Kidney (tissue), 14 donors: ENCODE results near the gene RNF225. TPM values are rescaled to one million over a fixed set of nuclear protein-coding genes. Genes with fewer than 3 reads are reported as not detected.

Experiments
- DNase-seq, 5 donors: peaks; one replicate each; pipeline ENCODE4 v3.0.0-alpha.2; 2013 to 2020
- FAIRE-seq: peaks from 2 replicates; lab custom pipeline; 2012; peaks lifted over from hg19 to GRCh38; lab: Jason Lieb, UNC
- H3K27ac ChIP-seq, 2 donors: one replicate each; pipeline ENCODE4 v1.7.0; 2013; ENCODE audit warnings: low read depth in 2 of 2, low read length in 2 of 2, inconsistent platforms in 1 of 2
- H3K27me3 ChIP-seq: one replicate; pipeline ENCODE4 v1.7.1; 2013; ENCODE audit warnings: low read length, inconsistent platforms; ENCODE audit not compliant: control insufficient read depth, insufficient read depth
- H3K36me3 ChIP-seq, 3 donors: one replicate each; pipeline versions ENCODE4 v1.7.0 to v1.7.1; 2013; ENCODE audit warnings: low read length in 3 of 3, control low read depth in 1 of 3, inconsistent platforms in 1 of 3; ENCODE audit not compliant: insufficient read depth in 3 of 3, control insufficient read depth in 2 of 3
- H3K4me1 ChIP-seq, 3 donors: one replicate each; pipeline versions ENCODE4 v1.7.0 to v1.7.1; 2013; ENCODE audit warnings: low read length in 3 of 3, inconsistent platforms in 1 of 3, low read depth in 1 of 3; ENCODE audit not compliant: control insufficient read depth in 2 of 3, insufficient read depth in 2 of 3
- H3K4me3 ChIP-seq, 3 donors: one replicate each; pipeline versions ENCODE4 v1.7.0 to v1.8.1; 2013; ENCODE audit warnings: low read length in 3 of 3, control low read depth in 1 of 3, inconsistent platforms in 1 of 3
- H3K9ac ChIP-seq, 3 donors: one replicate each; pipeline versions ENCODE4 v1.7.0 to v1.7.1; 2013; ENCODE audit warnings: low read length in 3 of 3, control low read depth in 1 of 3, inconsistent platforms in 1 of 3
- H3K9me3 ChIP-seq, 3 donors: one replicate each; pipeline versions ENCODE4 v1.7.0 to v1.7.1; 2013; ENCODE audit warnings: low read length in 3 of 3, control low read depth in 1 of 3, inconsistent platforms in 1 of 3; ENCODE audit not compliant: control insufficient read depth in 2 of 3, insufficient read depth in 1 of 3
- CTCF ChIP-seq: IDR thresholded peaks from 3 replicates; pipeline ENCODE4 v1.5.1; 2012; ENCODE audit warnings: mild to moderate bottlenecking, moderate library complexity, borderline replicate concordance; ENCODE audit not compliant: insufficient read depth; ENCODE audit errors: extremely low read depth
- intact Hi-C: fragments of 100-400 bp; cut with DNase I; formaldehyde crosslinking; loops from one replicate; pipeline ENCODE4 v1.11.1; 2022
- polyA plus RNA-seq: library from polyadenylated mRNA; stranded (reverse); fragments of 350-450 nt; fragmentation: Illumina TruSeq; extraction: RNeasy Lipid Tissue Mini Kit (QIAGEN cat#74804); gene quantifications from one replicate; pipeline ENCODE4 v1.2.3, GENCODE V29; 2014; ENCODE audit warnings: low read depth, low replicate concordance; ENCODE audit not compliant: insufficient read depth
- total RNA-seq: library from RNA; stranded (reverse); fragmentation: NEBNext Ultra II Directional; extraction: Animal tissue kit (Norgen Biotek cat#: 25700); gene quantifications from one replicate; pipeline ENCODE4 v1.2.1, GENCODE V29; 2021
- donor health status: control.
- donor health status: control.
- donor health status: control.
- donor health status: control.
- donor health status: control.
- donor health status: DM: yes; HTN: yes; CAD: no.
- donor health status: Normal renal cell carcinoma (clear cell type).

RNF225 gene
- total and polyA plus RNA-seq, 2 donors from 2014 or later, result 0.25 TPM; not detected in 1

DNA sequence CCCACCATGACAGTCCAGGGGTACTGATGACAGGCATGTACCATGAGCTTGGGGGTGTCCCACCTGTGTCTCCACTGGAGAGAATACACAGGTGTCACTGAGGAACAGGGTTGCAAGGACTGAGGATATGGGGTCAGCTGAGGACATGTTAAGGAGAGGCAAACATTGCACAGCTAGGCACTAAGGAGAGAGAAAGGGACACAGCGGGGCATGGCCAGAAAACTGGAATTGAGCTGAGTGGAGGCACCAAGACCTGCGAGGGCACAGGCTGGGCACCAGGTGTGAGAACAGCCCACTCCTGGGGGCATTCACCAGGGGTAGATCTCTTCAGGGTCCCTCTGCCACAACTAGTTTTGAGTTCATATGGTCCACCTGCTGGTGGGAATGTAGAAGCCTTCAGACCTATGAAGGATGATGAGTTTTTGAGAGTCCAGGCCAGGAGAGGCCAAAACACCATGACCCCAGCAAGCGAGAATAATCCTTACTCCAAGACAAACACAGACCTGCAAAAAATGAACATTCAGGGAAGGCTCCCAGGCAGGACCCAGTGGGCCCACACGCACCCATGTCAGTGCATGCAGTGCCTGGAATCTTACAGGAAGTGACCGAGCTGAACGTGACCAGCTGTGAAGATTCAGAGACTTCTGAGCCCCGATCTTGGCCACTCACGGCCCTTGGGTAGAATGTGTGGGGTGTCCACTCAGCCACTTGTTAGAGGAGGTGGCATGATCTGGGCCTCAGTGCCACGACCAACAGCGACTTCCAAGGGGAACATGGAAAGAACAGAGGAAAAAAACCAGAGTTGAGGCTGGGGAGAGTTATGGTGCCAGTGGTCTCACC is 11.6 kb downstream of the RNF225 start:
- DNase-seq, result peak in 3 of 5 donors; percentile 26 to 56 (median 40)
- Histone ChIP-seq H3K27me3 (no peaks in the 10 kb centered on the region), H3K36me3 (no peaks in the 10 kb centered on the region), H3K9me3 (no peaks in the 10 kb centered on the region), H3K9ac (peak overlapping the region; percentile 16 to 97 (median 81)), H3K27ac (peak overlapping the region; percentile 52 to 96), H3K4me3 (peak overlapping the region; percentile 64 to 92 (median 88)), H3K4me1 (peaks cover 4 to 25% (median 15%) of the 10 kb centered on the region in 3 donors)
- peak; percentile 15 for TF ChIP-seq CTCF
- FAIRE-seq, result no peak
- intact Hi-C loops, result no loop called here

DNA sequence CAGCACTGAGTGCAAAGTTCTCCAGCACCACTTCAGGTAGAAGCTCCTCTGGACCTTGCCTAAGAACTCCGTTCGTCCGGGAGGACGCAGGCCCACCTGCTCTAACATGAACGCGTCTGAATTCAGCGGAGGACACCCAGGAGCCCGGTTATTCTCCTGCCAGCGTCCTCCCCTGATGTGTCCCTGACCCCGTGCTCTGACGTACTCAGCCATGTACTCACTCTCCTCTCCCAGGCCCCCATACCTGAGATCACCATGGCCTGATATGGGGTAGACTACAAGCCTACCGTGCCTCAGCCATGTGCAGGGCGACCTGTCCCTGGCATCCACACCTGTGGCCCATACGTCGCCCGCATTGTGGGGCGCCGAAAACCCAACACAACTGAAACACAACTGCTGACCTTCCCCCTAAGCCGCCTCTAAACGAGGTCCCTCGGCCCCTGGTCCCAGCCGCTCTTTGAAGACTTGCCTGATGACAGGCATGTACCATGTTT is 12.2 kb downstream of the RNF225 start:
- peaks cover 4 to 24% (median 12%) of the 10 kb centered on the region in 3 donors for H3K4me1 ChIP-seq
- peak in 2 of 5 donors; percentile 39 to 61 for DNase-seq
- peak overlapping the region; percentile 61 to 97 (median 81) for H3K9ac ChIP-seq
- H3K27ac ChIP-seq, result peak overlapping the region; percentile 90 to 96
- intact Hi-C loops, result no loop called here
- no peaks in the 10 kb centered on the region for H3K27me3 ChIP-seq
- H3K36me3 ChIP-seq, result no peaks in the 10 kb centered on the region
- no peak for TF ChIP-seq CTCF
- no peak for FAIRE-seq
- peak overlapping the region; percentile 64 to 92 (median 88) for H3K4me3 ChIP-seq
- no peaks in the 10 kb centered on the region for H3K9me3 ChIP-seq

DNA sequence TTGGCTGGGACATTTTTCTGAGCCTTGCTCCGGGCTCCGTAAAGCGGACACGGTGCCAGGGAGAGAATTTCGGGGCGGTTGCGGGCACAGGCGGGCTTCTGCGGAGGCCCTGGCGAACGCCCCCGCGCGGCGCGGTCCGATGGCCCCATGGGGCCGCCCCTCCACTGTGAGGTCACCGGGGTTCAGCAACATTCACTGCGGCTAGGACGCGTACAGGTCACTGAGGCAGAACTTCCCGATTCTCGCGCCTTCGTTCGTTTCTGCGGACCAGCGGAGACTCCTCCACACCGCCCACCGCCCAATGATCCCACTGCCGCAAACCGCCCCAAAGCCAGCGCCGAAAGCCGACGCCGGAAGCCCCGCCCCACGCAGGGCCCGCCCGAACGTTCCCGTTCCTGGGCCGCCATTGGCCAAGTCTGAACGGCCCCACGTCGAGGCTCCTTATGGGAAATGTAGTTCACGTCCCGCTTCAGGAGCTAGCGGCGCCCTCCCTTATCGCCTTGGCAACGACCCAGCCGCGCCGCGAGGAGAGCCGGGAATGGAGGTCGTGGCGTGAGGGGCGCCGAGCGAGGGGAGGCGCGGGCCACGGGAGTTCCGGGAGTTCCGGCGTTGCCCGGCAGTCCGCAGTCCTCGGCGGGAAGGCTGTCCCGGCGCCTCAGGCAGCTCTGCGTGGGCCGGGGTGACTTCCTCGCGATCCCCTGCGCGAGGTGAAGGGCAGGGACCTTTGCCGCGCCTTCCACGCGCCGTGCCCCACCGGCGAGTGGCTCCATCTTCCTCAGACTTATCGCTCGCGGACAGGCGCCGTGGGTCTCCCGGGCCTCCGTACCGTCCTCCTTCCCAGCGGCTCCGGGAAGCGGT is 12.9 kb downstream of the RNF225 start, which contains the start of gene ZNF584:
Gene ZNF584 (plus strand): TSS at position 498 of the 858 bp plus-strand sequence. CDS start 499 bp downstream, outside the sequence.
- H3K9me3 ChIP-seq, result no peaks in the 10 kb centered on the region
- peak within 1 kb of the TSS; percentile 90 to 96 for H3K27ac ChIP-seq
- no peaks in the 10 kb centered on the region for H3K27me3 ChIP-seq
- DNase-seq (peak; percentile 97 to 99 (median 98)), FAIRE-seq (no peak)
- H3K4me1 ChIP-seq, result peaks cover 4 to 24% (median 12%) of the 10 kb centered on the region in 3 donors
- peak within 1 kb of the TSS; percentile 61 to 97 (median 81) for H3K9ac ChIP-seq
- no peaks in the 10 kb centered on the region for H3K36me3 ChIP-seq
- H3K4me3 ChIP-seq, result peak within 1 kb of the TSS; percentile 66 to 92 (median 88)
- TF ChIP-seq CTCF, result no peak
- intact Hi-C loops, result no loop called here
